HepG2 (cell line): ENCODE measurements around the gene PNKD. TPM values are rescaled to one million over a fixed set of nuclear protein-coding genes. Genes with fewer than 3 reads are reported as not detected.

ENCODE experiments used
- CEBPG ChIP-seq: IDR thresholded peaks from 2 replicates; pipeline ENCODE4 v1.6.1; 2016
- DNMT1 ChIP-seq: sonication (generic); formaldehyde crosslinking; IDR thresholded peaks from 2 replicates; pipeline ENCODE4 v1.5.1; 2020; ENCODE audit warnings: mild to moderate bottlenecking, missing genetic modification reagents
- KAT2B ChIP-seq: fragments of 150-350 bp; IDR thresholded peaks from 2 replicates; pipeline ENCODE4 v1.6.1; 2014; ENCODE audit warnings: low read depth, low read length, borderline replicate concordance
- KDM5A ChIP-seq: fragments of 200-600 bp; sonication (generic); IDR thresholded peaks from 2 replicates; pipeline ENCODE4 v1.7.0; 2018; ENCODE audit warnings: antibody characterized with exemption, mild to moderate bottlenecking, low read length, borderline replicate concordance
- MXI1 ChIP-seq: IDR thresholded peaks from 3 replicates; pipeline ENCODE4 v1.6.1; 2012; ENCODE audit warnings: low read depth, low read length, inconsistent platforms, borderline replicate concordance
- NCOA2 ChIP-seq: sonication (generic); formaldehyde crosslinking; IDR thresholded peaks from 2 replicates; pipeline ENCODE4 v1.8.0; 2022; ENCODE audit warnings: inconsistent platforms
- NR2F6 ChIP-seq, 2 experiments: IDR thresholded peaks; 2 replicates each; pipeline ENCODE4 v1.6.1; 2016; ENCODE audit warnings: antibody characterized with exemption in 1 of 2, mild to moderate bottlenecking in 1 of 2
- PAF1 ChIP-seq: IDR thresholded peaks from 2 replicates; pipeline ENCODE4 v1.6.1; 2016; ENCODE audit warnings: missing genetic modification reagents, missing compliant biosample characterization
- PITX1 ChIP-seq: sonication (generic); formaldehyde crosslinking; IDR thresholded peaks from 2 replicates; pipeline ENCODE4 v1.5.1; 2020; ENCODE audit warnings: mild to moderate bottlenecking, missing genetic modification reagents
- POLR2G ChIP-seq: fragments of 200-400 bp; formaldehyde crosslinking; IDR thresholded peaks from 2 replicates; pipeline ENCODE4 v1.6.1; 2018; ENCODE audit warnings: mild to moderate bottlenecking, low read depth, low read length, moderate library complexity
- REL ChIP-seq: sonication (generic); formaldehyde crosslinking; conservative IDR thresholded peaks from 2 replicates; pipeline ENCODE4 v1.8.0; 2022; ENCODE audit warnings: mild to moderate bottlenecking, missing genetic modification reagents, moderate library complexity
- TSC22D2 ChIP-seq: sonication (generic); formaldehyde crosslinking; IDR thresholded peaks from 2 replicates; pipeline ENCODE4 v1.5.1; 2020; ENCODE audit warnings: missing genetic modification reagents, mild to moderate bottlenecking, borderline replicate concordance
- ZBTB42 ChIP-seq: sonication (generic); formaldehyde crosslinking; IDR thresholded peaks from 2 replicates; pipeline ENCODE4 v1.5.0; 2020; ENCODE audit warnings: mild to moderate bottlenecking, missing genetic modification reagents
- ZBTB43 ChIP-seq: sonication (generic); formaldehyde crosslinking; conservative IDR thresholded peaks from 2 replicates; pipeline ENCODE4 v1.4.0; 2020; ENCODE audit warnings: missing genetic modification reagents
- ZNF24 ChIP-seq: fragments of 450-650 bp; IDR thresholded peaks from 2 replicates; pipeline ENCODE4 v1.6.1; 2017; ENCODE audit warnings: antibody characterized with exemption, mild to moderate bottlenecking
- ZNF350 ChIP-seq: sonication (generic); formaldehyde crosslinking; IDR thresholded peaks from 2 replicates; pipeline ENCODE4 v1.4.0; 2020; ENCODE audit warnings: mild to moderate bottlenecking, low read depth, missing genetic modification reagents, borderline replicate concordance
- ZNF556 ChIP-seq: sonication (generic); formaldehyde crosslinking; IDR thresholded peaks from 2 replicates; pipeline ENCODE4 v1.4.0; 2020; ENCODE audit warnings: mild to moderate bottlenecking, missing genetic modification reagents, borderline replicate concordance
- polyA plus RNA-seq, 8 experiments: library from polyadenylated mRNA; depleted of rRNA in 3 of 8; stranded (reverse) in 7 of 8; unstranded in 1 of 8; fragments of >200 nt; fragmentation: Illumina TruSeq in 4 of 8; extraction: Trizol in 4 of 8; gene quantifications; 2 replicates each; pipeline versions ENCODE4 v1.2.1 to v1.2.3, GENCODE V29; 2011 to 2016; ENCODE audit warnings: low read depth in 4 of 8, missing spikeins in 1 of 8, mixed read lengths in 1 of 8; ENCODE audit not compliant: insufficient read depth in 1 of 8
- total RNA-seq, 5 experiments: library from RNA; depleted of rRNA; stranded (reverse); fragments of >200 nt; fragmentation: Illumina TruSeq; extraction: Trizol; gene quantifications; 2 replicates each; pipeline ENCODE4 v1.2.3, GENCODE V29; 2016; ENCODE audit warnings: low read depth in 1 of 5
- TF ChIP-seq, protein P1 (sequence below): sonication (generic); formaldehyde crosslinking; IDR thresholded peaks from 2 replicates; pipeline ENCODE4 v1.5.0; 2020; ENCODE audit warnings: missing genetic modification reagents
- TF ChIP-seq, protein P2 (sequence below): sonication (generic); formaldehyde crosslinking; IDR thresholded peaks from 2 replicates; pipeline ENCODE4 v1.4.0; 2020; ENCODE audit warnings: mild to moderate bottlenecking, missing genetic modification reagents
- TF ChIP-seq, protein P3 (sequence below): sonication (generic); formaldehyde crosslinking; IDR thresholded peaks from 2 replicates; pipeline ENCODE4 v1.9.0; 2022; ENCODE audit warnings: low read depth, missing genetic modification reagents
- TF ChIP-seq, protein P4 (sequence below): fragments of 450-650 bp; IDR thresholded peaks from 2 replicates; pipeline ENCODE4 v1.6.1; 2017; ENCODE audit warnings: mild to moderate bottlenecking

PNKD gene
- total and polyA plus RNA-seq, 2 of the 13 experiments (the other 11 are each of a cell fraction or from before 2014, with no cell fraction given) = 55.9 to 80.4 TPM

GRCh38 chr2:218322768-218323525, 52.6 kb downstream of the PNKD start (continued):
- no peak for TF ChIP-seq TSC22D2 (CRISPR knock-in tag)
- TF ChIP-seq, protein P1, sequence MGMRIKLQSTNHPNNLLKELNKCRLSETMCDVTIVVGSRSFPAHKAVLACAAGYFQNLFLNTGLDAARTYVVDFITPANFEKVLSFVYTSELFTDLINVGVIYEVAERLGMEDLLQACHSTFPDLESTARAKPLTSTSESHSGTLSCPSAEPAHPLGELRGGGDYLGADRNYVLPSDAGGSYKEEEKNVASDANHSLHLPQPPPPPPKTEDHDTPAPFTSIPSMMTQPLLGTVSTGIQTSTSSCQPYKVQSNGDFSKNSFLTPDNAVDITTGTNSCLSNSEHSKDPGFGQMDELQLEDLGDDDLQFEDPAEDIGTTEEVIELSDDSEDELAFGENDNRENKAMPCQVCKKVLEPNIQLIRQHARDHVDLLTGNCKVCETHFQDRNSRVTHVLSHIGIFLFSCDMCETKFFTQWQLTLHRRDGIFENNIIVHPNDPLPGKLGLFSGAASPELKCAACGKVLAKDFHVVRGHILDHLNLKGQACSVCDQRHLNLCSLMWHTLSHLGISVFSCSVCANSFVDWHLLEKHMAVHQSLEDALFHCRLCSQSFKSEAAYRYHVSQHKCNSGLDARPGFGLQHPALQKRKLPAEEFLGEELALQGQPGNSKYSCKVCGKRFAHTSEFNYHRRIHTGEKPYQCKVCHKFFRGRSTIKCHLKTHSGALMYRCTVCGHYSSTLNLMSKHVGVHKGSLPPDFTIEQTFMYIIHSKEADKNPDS = no peak
- no peak for TF ChIP-seq KAT2B
- TF ChIP-seq, protein P2, sequence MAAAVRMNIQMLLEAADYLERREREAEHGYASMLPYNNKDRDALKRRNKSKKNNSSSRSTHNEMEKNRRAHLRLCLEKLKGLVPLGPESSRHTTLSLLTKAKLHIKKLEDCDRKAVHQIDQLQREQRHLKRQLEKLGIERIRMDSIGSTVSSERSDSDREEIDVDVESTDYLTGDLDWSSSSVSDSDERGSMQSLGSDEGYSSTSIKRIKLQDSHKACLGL = peak; percentile 75
- TF ChIP-seq ZNF556 (CRISPR knock-in tag) = peak; percentile 58; the same call in 1 of the 2 replicates
- no peak; the same call in 1 of the 2 replicates for TF ChIP-seq NCOA2 (CRISPR knock-in tag)
- TF ChIP-seq ZNF24 = no peak
- TF ChIP-seq ZNF350 = no peak
- peak; percentile 95; the same call in 2 of the 3 replicates for TF ChIP-seq MXI1
- no peak for TF ChIP-seq REL (CRISPR knock-in tag)
- TF ChIP-seq CEBPG (CRISPR knock-in tag) = no peak
- TF ChIP-seq ZBTB42 (CRISPR knock-in tag) = no peak
- no peak for TF ChIP-seq PAF1 (CRISPR knock-in tag)
- no peak for TF ChIP-seq DNMT1
- no peak for TF ChIP-seq ZBTB43 (CRISPR knock-in tag)
- TF ChIP-seq, protein P3, sequence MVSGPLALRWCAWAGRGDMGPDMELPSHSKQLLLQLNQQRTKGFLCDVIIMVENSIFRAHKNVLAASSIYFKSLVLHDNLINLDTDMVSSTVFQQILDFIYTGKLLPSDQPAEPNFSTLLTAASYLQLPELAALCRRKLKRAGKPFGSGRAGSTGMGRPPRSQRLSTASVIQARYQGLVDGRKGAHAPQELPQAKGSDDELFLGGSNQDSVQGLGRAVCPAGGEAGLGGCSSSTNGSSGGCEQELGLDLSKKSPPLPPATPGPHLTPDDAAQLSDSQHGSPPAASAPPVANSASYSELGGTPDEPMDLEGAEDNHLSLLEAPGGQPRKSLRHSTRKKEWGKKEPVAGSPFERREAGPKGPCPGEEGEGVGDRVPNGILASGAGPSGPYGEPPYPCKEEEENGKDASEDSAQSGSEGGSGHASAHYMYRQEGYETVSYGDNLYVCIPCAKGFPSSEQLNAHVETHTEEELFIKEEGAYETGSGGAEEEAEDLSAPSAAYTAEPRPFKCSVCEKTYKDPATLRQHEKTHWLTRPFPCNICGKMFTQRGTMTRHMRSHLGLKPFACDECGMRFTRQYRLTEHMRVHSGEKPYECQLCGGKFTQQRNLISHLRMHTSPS (CRISPR knock-in tag) = no peak
- peak; percentile 60; the same call in 1 of the 2 replicates for TF ChIP-seq PITX1 (CRISPR knock-in tag)
- TF ChIP-seq KDM5A = no peak; the same call in 1 of the 2 replicates
- TF ChIP-seq, protein P4, sequence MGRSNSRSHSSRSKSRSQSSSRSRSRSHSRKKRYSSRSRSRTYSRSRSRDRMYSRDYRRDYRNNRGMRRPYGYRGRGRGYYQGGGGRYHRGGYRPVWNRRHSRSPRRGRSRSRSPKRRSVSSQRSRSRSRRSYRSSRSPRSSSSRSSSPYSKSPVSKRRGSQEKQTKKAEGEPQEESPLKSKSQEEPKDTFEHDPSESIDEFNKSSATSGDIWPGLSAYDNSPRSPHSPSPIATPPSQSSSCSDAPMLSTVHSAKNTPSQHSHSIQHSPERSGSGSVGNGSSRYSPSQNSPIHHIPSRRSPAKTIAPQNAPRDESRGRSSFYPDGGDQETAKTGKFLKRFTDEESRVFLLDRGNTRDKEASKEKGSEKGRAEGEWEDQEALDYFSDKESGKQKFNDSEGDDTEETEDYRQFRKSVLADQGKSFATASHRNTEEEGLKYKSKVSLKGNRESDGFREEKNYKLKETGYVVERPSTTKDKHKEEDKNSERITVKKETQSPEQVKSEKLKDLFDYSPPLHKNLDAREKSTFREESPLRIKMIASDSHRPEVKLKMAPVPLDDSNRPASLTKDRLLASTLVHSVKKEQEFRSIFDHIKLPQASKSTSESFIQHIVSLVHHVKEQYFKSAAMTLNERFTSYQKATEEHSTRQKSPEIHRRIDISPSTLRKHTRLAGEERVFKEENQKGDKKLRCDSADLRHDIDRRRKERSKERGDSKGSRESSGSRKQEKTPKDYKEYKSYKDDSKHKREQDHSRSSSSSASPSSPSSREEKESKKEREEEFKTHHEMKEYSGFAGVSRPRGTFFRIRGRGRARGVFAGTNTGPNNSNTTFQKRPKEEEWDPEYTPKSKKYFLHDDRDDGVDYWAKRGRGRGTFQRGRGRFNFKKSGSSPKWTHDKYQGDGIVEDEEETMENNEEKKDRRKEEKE = no peak
- peak; percentile 87 for TF ChIP-seq POLR2G
- peak; percentile 81 for TF ChIP-seq NR2F6 (IDR thresholded peaks at IDR 0.05)
- TF ChIP-seq NR2F6 (CRISPR knock-in tag; IDR thresholded peaks at IDR 0.05) = peak; percentile 19; the same call in 1 of the 2 replicates
